ENCODE measurements around the gene ASS1. TPM values are rescaled to one million over a fixed set of nuclear protein-coding genes. Genes with fewer than 3 reads are reported as not detected.

Gene ASS1
- total and polyA plus RNA-seq, 10 donors = 15.4 to 37.4 (median 26.6) TPM

DNA sequence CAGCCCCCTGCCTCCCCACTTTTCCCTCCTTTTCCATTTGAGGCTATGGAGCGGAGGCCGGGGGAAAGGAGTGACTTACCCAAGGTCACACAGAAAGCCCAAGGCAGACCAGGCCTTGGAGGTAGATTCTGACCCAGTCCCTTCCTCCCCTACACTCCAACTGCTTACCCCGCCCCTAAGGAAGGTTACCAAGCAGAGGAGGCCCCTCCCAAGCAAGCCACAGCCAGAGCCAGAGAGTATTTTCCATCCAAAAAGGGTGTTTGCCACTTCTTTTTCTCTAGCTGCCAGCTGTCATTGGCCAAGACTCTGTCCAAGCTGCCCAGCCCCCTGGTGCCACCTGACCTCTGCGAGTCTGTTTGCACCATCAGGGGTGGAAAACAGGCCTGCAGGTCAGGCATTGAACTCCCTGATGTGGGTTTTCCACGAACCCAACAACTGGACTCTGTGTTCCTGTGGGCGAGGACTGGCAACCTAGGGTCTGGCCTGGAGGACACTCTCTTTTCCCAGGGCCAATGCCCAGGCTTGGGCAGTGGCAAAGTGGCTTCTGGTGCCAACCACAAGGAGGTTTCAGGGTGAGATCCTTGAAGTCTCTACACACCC is 6.3 kb upstream of the ASS1 start:
- H3K36me3 ChIP-seq = no peaks in the 10 kb centered on the region
- H3K4me3 ChIP-seq = no peak overlapping the region
- H3K4me1 ChIP-seq = peaks cover under 1 to 5% (median 3%) of the 10 kb centered on the region in 6 donors
- peaks cover 6 to 27% (median 22%) of the 10 kb centered on the region in 8 donors for H3K9me3 ChIP-seq
- no peak for DNase-seq
- intact Hi-C loops (cut with DNase I; ENCODE audit: low total_unique reads) = no loop called here
- TF ChIP-seq POLR2AphosphoS5 (IDR thresholded peaks at IDR 0.05) = no peak
- TF ChIP-seq, protein P1, sequence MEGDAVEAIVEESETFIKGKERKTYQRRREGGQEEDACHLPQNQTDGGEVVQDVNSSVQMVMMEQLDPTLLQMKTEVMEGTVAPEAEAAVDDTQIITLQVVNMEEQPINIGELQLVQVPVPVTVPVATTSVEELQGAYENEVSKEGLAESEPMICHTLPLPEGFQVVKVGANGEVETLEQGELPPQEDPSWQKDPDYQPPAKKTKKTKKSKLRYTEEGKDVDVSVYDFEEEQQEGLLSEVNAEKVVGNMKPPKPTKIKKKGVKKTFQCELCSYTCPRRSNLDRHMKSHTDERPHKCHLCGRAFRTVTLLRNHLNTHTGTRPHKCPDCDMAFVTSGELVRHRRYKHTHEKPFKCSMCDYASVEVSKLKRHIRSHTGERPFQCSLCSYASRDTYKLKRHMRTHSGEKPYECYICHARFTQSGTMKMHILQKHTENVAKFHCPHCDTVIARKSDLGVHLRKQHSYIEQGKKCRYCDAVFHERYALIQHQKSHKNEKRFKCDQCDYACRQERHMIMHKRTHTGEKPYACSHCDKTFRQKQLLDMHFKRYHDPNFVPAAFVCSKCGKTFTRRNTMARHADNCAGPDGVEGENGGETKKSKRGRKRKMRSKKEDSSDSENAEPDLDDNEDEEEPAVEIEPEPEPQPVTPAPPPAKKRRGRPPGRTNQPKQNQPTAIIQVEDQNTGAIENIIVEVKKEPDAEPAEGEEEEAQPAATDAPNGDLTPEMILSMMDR (IDR thresholded peaks at IDR 0.05 in 8 of 11, conservative IDR thresholded peaks at IDR 0.05 in 3 of 11) = no peak
- no peak for TF ChIP-seq POLR2A (IDR thresholded peaks at IDR 0.05)
- peaks cover 5 to 74% (median 11%) of the 10 kb centered on the region in 7 donors for H3K27me3 ChIP-seq (replicated peaks in 1 of 7)
- 69 to 86% (median 82%) methylated on average over 3 to 6 of the region's 6 CpGs for WGBS, 5 donors
- H3K27ac ChIP-seq = no peak overlapping the region

DNA sequence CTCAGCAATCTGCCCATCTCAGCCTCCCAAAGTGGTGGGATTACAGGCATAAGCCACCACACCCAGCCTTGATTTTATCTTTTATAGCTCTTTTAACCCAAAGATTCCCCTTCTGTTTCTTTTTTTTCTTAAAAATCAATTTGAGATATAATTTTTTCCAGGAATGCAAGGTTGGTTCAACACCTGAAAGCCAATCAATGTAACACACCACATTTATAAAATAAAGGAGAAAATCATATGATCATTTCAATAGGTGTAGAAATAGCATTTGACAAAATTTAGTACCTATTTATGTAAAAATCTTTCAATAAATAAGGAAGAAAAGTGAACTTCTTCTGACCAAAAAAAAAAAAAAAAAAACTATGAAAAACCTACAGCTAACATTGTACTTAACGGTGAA is 3.7 kb upstream of the ASS1 start:
- TF ChIP-seq POLR2AphosphoS5 (IDR thresholded peaks at IDR 0.05) (no peak), POLR2A (IDR thresholded peaks at IDR 0.05) (no peak)
- TF ChIP-seq, protein P1 (IDR thresholded peaks at IDR 0.05 in 8 of 11, conservative IDR thresholded peaks at IDR 0.05 in 3 of 11) = no peak
- peaks cover 4 to 23% (median 20%) of the 10 kb centered on the region in 6 donors for H3K4me1 ChIP-seq
- intact Hi-C loops (cut with DNase I; ENCODE audit: low total_unique reads) = no loop called here
- no peak for DNase-seq
- H3K9me3 ChIP-seq = peaks cover 6 to 27% (median 22%) of the 10 kb centered on the region in 8 donors
- WGBS, 5 donors = 92 to 98% (median 94%) methylated on average over 1 of the region's 1 CpG
- no peak overlapping the region for H3K4me3 ChIP-seq
- H3K36me3 ChIP-seq = no peaks in the 10 kb centered on the region
- H3K27me3 ChIP-seq (replicated peaks in 1 of 7) = peaks cover 0 to 74% (median 19%) of the 10 kb centered on the region in 7 donors
- no peak overlapping the region for H3K27ac ChIP-seq

DNA sequence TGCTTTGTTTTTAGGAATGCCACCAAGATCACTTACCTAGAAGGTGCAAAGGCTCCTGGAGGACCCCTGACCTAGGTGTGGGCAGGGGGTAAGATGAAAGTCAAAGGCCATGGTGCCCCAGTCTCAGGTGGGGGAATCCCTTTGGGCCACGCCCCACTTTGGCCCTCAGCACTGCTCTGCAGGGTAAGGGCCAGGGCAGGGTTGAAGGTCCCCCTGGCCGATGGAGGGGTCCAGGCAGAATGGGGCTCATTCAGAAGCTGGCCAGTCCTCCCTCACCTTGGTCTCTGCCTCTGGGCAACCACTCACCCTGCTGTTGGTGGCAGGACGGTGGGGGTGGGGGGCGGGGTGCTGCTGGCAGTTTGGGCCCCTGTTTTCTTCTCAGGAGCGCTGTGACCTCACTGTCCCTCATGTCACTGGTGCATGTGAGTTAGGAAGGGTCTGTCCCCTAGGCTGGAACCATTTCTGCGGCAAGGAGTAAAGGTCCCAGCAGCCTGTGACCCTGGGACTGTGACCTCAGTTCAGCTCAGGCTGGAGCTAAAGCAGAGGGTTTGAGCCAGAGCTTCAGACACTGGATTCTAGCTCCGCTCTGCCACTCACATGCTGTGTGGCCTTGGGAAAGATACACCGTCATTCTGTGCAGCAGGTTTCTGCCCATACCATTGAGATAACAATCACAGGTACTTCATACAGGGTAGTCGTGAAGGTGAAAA is 1.9 kb upstream of the ASS1 start:
- no peaks in the 10 kb centered on the region for H3K36me3 ChIP-seq
- H3K27me3 ChIP-seq (replicated peaks in 1 of 7) = peaks cover 0 to 70% (median 19%) of the 10 kb centered on the region in 7 donors
- H3K9me3 ChIP-seq = peaks cover 6 to 27% (median 22%) of the 10 kb centered on the region in 8 donors
- intact Hi-C loops (cut with DNase I; ENCODE audit: low total_unique reads) = no loop called here
- TF ChIP-seq, protein P1 (IDR thresholded peaks at IDR 0.05 in 8 of 11, conservative IDR thresholded peaks at IDR 0.05 in 3 of 11) = no peak
- no peak for TF ChIP-seq POLR2AphosphoS5 (IDR thresholded peaks at IDR 0.05)
- TF ChIP-seq POLR2A (IDR thresholded peaks at IDR 0.05) = no peak
- no peak for DNase-seq
- H3K4me3 ChIP-seq = no peak overlapping the region
- H3K27ac ChIP-seq = no peak overlapping the region
- WGBS, 5 donors = 80 to 93% (median 86%) methylated on average over 6 to 9 of the region's 9 CpGs
- H3K4me1 ChIP-seq = peaks cover 20 to 42% (median 33%) of the 10 kb centered on the region in 6 donors

DNA sequence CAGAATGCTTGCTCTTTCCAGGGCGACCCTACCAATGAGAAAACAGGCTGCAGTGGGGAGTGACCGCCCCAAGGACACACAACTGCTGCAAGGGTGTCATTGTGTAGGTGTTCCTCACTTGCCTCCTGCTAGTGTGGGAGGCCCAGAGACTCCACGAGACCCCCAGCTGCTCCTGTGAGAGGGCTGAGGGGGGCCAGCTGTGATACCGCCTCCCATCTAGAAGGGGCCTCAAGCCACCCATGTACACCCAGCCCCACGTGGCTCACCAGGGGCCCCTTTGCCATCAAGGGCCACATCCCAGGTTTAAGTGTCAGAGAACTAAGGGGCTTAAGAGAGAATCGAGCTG is 1.3 kb upstream of the ASS1 start:
- peaks cover 20 to 47% (median 37%) of the 10 kb centered on the region in 6 donors for H3K4me1 ChIP-seq
- H3K4me3 ChIP-seq = no peak overlapping the region
- intact Hi-C loops (cut with DNase I; ENCODE audit: low total_unique reads) = no loop called here
- H3K9me3 ChIP-seq = peaks cover 6 to 27% (median 22%) of the 10 kb centered on the region in 8 donors
- 76 to 86% (median 83%) methylated on average over 6 of the region's 6 CpGs for WGBS, 5 donors
- H3K27me3 ChIP-seq (replicated peaks in 1 of 7) = peaks cover 0 to 70% (median 19%) of the 10 kb centered on the region in 7 donors
- no peak overlapping the region for H3K27ac ChIP-seq
- H3K36me3 ChIP-seq = no peaks in the 10 kb centered on the region
- TF ChIP-seq POLR2A (IDR thresholded peaks at IDR 0.05) (no peak), POLR2AphosphoS5 (IDR thresholded peaks at IDR 0.05) (no peak)
- TF ChIP-seq, protein P1 (IDR thresholded peaks at IDR 0.05 in 8 of 11, conservative IDR thresholded peaks at IDR 0.05 in 3 of 11) = no peak
- no peak for DNase-seq

Data from spleen (tissue), 11 donors.